ENCODE results near the gene CLEC4D.
"Not testable (repeated sequence)": the region's sequence is repeated elsewhere in the genome, so short reads cannot be mapped to it uniquely, and the experiment has no call there.

The CLEC4D gene

DNA sequence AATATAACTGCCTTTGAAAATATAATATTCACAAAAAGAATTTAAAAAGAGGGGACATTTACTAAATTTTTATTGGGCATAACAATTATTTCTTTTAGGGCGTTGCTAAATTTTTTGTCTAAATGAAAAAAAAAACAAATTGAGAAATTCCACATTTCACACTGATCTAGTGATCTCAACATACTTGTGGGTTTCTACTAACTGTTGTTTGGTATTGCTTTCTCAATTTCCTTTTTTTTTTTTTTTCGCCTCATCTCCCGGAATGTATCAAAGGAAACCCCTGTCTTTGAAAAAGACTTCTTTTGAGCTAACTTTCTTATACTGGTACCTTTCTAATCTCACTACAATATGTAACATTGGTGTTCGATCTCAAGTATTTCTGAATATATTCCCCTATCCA, at the start of gene CLEC4D:
CLEC4D (plus strand) TSS at position 248 of the 400 bp plus-strand sequence. CDS start 230 bp downstream, outside the sequence.
- DNase-seq: no peak

- DNase-seq: no peak
Observed at GRCh38 chr12:8465301-8465996, 47.9 kb upstream of the CLEC4D start.

DNA sequence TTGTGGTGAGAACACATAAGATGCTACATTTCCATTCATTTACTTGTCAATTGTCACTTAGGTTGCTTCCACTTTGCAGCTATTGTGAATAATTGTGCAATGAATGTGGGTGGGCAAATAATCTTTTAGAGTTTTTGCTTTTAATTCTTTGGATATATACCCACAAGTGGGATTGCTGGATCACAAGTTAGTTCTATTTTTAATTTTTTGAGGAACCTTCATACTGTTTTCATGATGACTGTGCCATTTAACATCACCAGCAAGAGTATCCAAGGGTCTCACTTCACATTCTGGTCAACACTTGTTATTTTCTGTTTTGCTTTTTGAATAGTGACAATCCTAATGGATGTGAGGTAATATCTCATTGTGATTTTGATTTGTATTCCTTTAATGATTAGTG, 47.1 kb upstream of the CLEC4D start:
- no peak for DNase-seq

- DNase-seq: no peak
Observed at GRCh38 chr12:8471090-8471489, 42.2 kb upstream of the CLEC4D start.

GRCh38 chr12:8475508-8476203, 37.6 kb upstream of the CLEC4D start:
- no peak for DNase-seq

DNA sequence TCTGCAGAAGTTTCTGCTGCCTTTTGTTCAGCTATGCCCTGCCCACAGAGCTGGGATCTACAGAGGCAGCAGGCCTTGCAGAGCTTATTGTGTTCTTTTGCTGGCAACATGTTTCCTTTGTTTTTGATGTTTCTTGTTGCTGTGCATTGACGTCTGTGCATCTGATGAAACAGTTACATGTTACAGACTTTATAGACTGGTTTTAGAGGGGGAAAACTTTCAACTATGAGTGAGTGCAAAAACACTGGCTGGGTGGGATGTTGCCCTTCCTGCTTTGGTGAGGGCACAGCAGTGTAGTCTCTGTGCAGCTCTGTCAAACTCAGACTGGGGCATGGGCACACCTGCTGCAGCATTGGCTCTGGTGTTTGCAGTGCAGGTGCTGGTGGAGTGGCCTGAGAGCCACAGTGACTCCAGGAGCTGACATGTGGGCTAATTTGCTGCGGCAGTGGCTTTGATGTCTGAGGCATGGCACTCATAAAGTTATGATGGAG, 30.7 kb upstream of the CLEC4D start:
- no peak for DNase-seq

GRCh38 chr12:8483079-8483478, 30.2 kb upstream of the CLEC4D start:
- DNase-seq: no peak

- DNase-seq: no peak
Observed at GRCh38 chr12:8491646-8492530, 21.4 kb upstream of the CLEC4D start.

- no peak for DNase-seq
Observed at GRCh38 chr12:8493084-8493483, 20.2 kb upstream of the CLEC4D start.

- DNase-seq: not testable (repeated sequence)
Observed at GRCh38 chr12:8495671-8496070, 17.6 kb upstream of the CLEC4D start.

- not testable (repeated sequence) for DNase-seq
Observed at GRCh38 chr12:8496074-8496473, 17.2 kb upstream of the CLEC4D start.

DNA sequence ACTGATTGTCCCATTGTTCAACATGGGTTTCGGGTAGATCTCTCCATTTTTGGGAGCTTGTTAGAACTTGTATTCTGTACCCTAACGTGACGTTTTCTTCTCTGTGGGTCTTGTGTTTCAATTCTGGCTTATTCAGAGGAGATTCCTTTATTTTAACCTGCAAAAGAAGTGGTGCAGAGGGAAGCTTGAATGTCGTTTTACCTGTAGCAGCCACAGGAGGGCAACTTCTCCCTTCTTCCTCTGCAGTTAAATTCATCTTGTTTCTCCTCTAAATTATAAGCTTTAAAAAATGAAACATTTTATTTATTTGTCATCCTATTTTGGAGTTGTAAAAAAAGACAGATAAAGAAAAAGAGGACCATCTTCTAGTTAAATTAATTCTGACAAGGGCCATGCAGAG, 13.7 kb upstream of the CLEC4D start:
- DNase-seq: no peak

- no peak for DNase-seq
Observed at GRCh38 chr12:8501720-8502119, 11.6 kb upstream of the CLEC4D start.

DNA sequence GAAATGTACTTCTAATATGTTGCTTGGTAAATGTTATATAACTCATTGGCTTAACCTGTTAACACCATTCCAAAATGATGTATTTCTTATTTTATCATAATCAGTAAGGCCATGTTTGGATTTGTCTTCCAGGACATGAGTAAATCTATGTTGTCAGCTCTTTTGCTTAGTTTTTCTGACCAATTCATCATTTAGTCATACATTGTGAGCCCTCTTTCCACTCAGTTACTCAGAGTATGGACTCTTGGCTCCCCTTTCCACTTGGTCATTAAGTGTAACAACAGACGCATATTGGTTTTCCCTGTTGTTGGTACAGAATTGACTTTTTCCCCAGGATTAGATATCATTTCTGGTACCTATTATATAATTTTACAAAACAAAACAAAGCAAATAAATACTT, 9.0 kb upstream of the CLEC4D start:
- no peak for DNase-seq

- no peak for DNase-seq
Observed at GRCh38 chr12:8507596-8507995, 5.7 kb upstream of the CLEC4D start.

DNA sequence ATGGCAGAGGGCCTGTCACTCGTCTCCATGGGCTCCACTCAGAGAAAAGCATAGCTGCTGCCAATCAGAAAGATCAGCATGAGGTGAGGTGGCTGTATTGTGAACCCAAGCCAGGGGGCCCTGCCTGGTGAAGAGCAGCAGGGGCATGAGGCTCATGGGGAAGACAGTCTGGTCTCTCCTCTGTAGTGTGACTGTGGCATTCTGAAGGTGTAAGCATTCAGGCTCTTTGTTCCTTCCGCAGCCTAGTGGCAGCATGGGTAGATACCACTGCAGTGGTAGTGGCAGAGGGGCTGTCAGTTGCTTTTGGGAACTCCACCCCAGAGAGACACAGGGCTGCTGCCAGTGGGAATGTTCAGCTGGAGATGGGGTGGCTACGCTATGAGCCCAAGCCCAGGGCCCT, 5.1 kb upstream of the CLEC4D start:
- no peak for DNase-seq

DNA sequence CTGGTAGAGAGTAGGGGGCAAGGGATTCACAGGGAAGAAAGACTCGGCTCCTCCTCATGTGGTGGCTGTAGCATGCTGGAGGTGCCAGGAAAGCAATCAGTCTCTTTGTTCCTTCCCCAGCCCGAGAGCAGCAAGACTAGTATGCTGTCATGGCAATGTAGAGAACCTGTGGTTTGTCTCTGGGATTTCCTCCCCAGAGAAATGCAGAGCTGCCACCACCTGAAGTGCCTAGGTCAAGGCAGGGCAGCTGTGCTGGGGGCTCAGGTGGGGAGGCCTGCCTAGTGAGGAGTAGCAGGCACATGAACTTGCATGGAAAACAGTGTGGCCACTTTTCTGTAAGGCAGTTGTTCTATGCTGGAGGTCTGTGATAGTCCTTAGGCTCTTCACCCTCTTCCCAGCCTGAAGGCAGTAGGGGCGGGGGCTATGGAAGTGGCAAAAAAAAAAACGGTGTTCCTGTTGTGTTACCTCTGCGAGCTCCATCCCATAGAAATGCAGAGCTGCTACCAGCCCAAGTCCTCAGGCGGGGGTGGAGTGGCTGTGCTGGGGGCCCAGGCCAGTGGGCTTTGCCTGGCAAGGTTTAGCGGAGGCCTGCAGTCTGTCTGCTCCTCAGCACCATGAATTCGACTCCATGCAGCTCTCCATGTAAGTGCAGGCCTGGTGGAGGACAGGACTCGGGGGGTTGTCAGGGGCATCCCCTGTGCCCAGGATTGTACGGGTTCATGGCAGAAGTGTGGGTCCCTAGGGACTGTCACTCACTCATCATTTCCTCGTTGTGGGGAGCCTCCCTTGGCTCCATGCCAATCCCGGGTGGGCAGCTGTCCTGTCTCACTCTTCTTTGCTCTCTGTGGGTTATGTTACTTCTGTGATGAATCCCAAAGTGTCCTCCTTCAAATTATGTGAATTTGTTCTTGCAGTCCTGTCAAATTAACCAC, 4.1 kb upstream of the CLEC4D start:
- no peak for DNase-seq

DNA sequence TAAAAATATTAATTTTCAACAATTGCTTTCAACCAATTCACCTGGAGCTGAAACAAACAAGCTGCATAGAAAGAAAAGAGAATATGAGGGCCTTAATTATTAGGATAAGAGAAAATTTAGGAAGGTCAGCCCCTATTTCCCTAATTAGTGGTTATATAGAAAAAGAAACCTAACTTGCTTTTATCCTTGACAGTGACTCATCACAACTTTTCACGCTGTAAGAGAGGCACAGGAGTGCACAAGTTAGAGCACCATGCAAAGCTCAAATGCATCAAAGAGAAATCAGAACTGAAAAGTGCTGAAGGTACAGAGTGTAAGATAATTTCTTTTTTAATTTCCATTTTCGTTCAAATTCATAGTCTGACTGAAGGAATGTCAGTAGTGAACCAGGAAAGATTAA, 4.7 kb downstream of the CLEC4D start:
- no peak for DNase-seq

- DNase-seq: no peak
Observed at GRCh38 chr12:8519171-8519570, 5.9 kb downstream of the CLEC4D start.

DNA sequence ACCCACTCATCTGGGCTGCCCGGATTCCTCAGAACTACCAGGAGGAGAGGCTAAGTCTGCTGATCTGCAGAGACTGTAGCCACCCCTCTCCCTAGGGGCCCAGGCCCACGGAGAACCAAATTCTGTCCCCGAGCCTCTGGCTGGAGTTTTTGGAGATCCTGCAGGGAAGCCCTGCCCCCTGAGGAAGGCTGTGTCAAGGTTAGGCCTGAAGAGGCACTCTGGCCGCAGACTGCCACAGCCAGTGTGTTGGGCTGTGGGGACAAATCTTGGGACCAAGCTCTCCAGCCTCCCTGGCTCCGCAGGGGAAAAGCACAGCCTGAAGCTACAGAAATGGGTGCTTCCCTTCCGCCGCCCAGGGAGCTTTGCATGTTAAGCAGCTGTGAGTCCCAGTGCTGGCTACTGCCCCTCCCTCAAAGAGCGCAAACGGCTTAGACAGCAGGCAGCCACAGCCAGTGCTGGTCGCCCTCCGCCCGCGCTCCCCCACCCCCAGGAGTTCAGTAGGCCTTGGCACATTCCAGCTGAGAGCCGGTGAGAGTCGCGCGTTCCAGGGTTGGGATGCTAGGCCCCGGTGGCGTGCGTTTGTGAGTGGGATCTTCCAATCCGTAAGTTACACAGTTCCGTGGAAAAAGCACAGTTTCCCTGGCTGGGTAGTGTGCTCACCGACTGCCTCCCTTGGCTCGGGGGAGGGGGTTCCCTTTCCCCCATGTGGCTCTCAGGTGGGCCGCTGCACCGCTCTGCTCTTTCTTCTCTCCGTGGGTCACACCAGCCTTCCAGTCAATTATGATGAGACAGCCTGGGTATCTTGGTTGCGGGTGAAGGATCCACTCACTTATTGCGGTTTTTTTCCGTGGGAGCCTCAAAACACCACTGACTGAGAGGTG, 14.2 kb downstream of the CLEC4D start:
- no peak for DNase-seq

- DNase-seq: no peak
Observed at GRCh38 chr12:8532045-8532444, 18.7 kb downstream of the CLEC4D start.

Data from NCI-H1105 (cell line).